Stomach smooth muscle (tissue), 2 donors: ENCODE measurements around the gene DNAJB8.

Experiments used
- H3K27ac ChIP-seq: one replicate; pipeline ENCODE4 v1.7.0; 2013; ENCODE audit warnings: mild to moderate bottlenecking, low read length, inconsistent platforms
- H3K27me3 ChIP-seq, 2 donors: one replicate each; pipeline ENCODE4 v1.7.0; 2013; ENCODE audit warnings: low read length in 2 of 2; ENCODE audit not compliant: insufficient read depth in 2 of 2, control insufficient read depth in 1 of 2
- H3K36me3 ChIP-seq, 2 donors: one replicate each; pipeline ENCODE4 v1.7.0; 2013; ENCODE audit warnings: low read length in 2 of 2; ENCODE audit not compliant: control insufficient read depth in 2 of 2, insufficient read depth in 2 of 2
- H3K4me1 ChIP-seq: one replicate; pipeline ENCODE4 v1.7.0; 2013; ENCODE audit warnings: low read length; ENCODE audit not compliant: control insufficient read depth, insufficient read depth
- H3K4me3 ChIP-seq, 2 donors: one replicate each; pipeline ENCODE4 v1.7.0; 2013; ENCODE audit warnings: low read length in 2 of 2
- H3K9ac ChIP-seq, 2 donors: one replicate each; pipeline ENCODE4 v1.7.0; 2013; ENCODE audit warnings: low read length in 2 of 2, mild to moderate bottlenecking in 1 of 2
- H3K9me3 ChIP-seq, 2 donors: one replicate each; pipeline ENCODE4 v1.7.0; 2013; ENCODE audit warnings: low read length in 2 of 2; ENCODE audit not compliant: control insufficient read depth in 2 of 2
- donor health status: healthy.
- donor health status: Pancreatic carcinoma.

The DNAJB8 gene

DNA sequence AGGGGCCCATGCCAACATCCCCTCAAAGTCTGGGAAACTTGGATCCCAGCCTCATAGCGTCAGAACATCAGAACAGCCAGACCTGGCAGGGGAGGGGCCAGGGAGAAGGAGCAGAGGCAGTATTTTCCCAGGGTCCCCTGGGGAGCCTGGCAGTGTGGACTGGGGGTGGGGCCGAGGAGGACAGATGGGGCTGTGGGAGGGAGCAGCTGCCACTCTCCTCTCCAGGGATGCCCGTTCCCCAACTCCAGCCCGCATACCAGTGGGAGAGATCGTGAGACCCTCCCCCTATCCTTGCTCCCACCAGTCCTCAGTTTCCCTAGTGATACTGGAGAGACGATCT, 6.5 kb upstream of the DNAJB8 start:
- H3K9me3 ChIP-seq, result no peaks in the 10 kb centered on the region
- H3K4me1 ChIP-seq, result no peaks in the 10 kb centered on the region
- no peak overlapping the region for H3K4me3 ChIP-seq
- peaks cover 29 to 42% of the 10 kb centered on the region in 2 donors for H3K27me3 ChIP-seq
- H3K36me3 ChIP-seq, result no peaks in the 10 kb centered on the region
- H3K9ac ChIP-seq, result no peak overlapping the region
- no peak overlapping the region for H3K27ac ChIP-seq

DNA sequence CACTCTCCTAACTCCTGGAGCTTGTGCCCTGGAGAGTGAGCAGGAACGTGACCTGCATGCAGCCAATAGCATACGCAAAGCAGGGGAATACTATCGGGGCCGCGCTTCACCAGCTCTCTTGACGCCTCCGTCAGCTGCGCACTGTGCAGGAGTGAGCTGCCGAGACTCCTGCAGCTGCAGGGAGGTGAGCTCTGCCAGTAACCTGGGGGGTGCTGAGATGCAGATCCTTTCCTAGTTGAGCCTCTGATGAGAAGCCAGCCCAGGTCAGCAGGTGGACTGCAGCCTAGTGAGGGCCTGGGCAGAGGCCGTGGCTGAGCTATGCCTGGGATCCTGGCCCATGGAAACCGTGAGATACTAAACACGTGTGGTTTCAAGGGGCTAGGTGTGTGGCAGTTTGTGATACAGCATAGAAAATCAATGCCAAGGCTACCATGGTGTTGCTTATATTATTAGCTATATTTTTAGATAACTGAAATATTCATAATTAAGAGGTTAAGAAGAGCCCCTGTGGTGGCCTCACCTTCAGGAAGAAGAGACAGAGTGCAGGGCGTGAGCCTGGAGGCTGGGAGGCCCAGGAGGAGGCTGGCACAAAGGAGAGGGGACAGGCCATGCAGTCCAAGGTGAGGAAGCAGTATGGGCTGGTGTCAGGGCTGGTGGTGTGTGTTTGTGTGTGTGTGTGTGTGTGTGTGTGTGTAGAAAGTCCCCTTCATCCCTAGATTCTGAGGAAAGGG, 5.9 kb upstream of the DNAJB8 start:
- Histone ChIP-seq H3K36me3 (no peaks in the 10 kb centered on the region), H3K9me3 (no peaks in the 10 kb centered on the region), H3K9ac (no peak overlapping the region), H3K27me3 (peaks cover 26 to 37% of the 10 kb centered on the region in 2 donors), H3K4me1 (no peaks in the 10 kb centered on the region), H3K27ac (no peak overlapping the region), H3K4me3 (no peak overlapping the region)

DNA sequence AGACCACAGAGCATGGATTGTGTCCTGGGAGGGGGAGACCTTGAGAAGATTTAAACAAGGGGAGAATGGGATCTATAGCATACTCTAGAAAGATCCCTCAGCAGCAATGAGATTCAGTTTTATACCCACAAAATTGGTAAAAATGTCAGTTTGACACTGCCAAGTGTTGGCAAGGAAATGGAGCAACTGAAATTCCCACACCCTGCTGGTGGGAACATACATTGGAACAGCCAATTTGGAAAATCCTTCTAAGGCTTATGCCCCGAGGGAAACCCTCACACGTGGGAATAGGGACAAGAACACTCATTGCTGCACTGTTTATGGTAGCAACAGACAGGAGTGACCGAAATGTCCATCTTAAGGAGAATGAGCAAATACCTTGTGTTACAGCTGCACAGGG, 5.0 kb upstream of the DNAJB8 start:
- Histone ChIP-seq H3K36me3 (no peaks in the 10 kb centered on the region), H3K9ac (no peak overlapping the region), H3K4me3 (no peak overlapping the region), H3K4me1 (no peaks in the 10 kb centered on the region), H3K27ac (no peak overlapping the region), H3K9me3 (no peaks in the 10 kb centered on the region), H3K27me3 (peaks cover 23 to 33% of the 10 kb centered on the region in 2 donors)

DNA sequence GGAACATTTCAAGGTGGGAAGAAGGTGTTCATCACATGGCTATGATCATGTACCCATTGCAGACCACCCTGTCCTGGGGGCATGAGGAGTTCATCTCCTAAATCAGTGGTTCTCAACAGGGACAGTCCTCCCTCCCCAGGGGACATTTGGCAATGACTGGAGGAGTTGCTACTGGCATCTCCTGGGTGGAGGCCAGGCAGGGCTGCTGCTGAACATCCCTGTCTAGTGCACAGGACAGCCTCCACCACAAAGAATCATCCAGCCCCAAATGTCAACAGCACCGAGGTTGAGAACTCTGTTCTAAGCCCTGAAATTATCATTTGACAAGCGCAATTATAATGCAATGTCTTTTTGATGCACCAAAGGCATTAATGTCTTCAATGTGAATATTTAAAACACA, 4.4 kb upstream of the DNAJB8 start:
- Histone ChIP-seq H3K27me3 (peaks cover 24 to 31% of the 10 kb centered on the region in 2 donors), H3K4me1 (no peaks in the 10 kb centered on the region), H3K4me3 (no peak overlapping the region), H3K36me3 (no peaks in the 10 kb centered on the region), H3K27ac (no peak overlapping the region), H3K9me3 (no peaks in the 10 kb centered on the region), H3K9ac (no peak overlapping the region)

DNA sequence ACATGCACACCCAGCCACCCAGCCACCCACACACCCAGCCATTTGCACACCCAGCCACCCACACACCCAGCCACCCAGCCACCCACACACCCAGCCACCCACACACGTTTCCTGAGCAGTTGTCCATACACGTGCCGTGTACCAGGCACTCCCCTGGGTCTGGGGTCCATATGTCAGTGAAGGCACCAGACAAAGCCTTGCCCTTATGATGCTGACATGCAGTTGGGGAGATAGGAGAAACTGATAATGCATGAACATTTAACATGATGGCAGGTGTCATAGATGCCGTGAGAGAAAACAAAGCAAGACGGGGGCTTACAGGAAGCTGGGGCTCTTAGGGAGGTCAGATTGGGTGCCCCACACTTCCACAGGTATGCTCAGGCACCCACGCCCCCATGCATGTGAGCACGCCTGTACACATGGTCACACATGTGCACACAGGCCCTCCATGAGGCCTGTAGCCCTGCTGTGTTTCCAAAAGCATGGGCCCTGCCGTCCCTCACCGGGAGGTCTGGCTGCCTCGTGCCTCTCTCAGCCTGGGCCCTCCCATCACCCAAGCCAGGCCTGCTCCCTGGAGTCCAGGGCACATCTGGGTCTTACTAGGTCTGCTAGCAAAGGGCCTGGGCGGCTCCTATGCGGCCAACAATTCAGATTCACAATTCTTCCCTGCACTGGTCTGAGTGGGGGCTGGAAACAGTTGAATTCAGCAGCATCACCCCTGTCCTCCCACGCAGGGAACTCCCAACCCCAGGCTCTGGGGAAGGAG, 3.6 kb upstream of the DNAJB8 start:
- H3K36me3 ChIP-seq, result no peaks in the 10 kb centered on the region
- peaks cover 29 to 33% of the 10 kb centered on the region in 2 donors for H3K27me3 ChIP-seq
- H3K9ac ChIP-seq, result no peak overlapping the region
- no peak overlapping the region for H3K27ac ChIP-seq
- no peaks in the 10 kb centered on the region for H3K4me1 ChIP-seq
- no peaks in the 10 kb centered on the region for H3K9me3 ChIP-seq
- no peak overlapping the region for H3K4me3 ChIP-seq

DNA sequence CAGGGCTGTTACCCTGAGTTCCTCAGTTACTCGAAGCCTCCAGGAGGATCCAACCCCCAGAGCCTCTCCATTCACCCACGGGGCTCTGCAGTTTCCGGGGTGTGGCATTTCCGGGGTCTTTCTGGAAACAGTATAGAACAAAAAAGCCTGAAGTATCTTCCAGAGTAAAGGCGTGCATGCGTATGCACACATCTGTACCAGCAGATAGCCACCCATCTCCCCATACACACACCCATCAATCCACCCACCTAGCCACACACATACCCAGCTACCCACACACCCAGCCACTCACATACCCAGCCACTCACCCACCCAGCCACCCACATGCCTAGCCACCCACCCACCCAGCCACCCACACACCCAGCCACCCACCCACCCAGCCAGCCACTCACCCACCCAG, 2.9 kb upstream of the DNAJB8 start:
- H3K4me1 ChIP-seq, result no peaks in the 10 kb centered on the region
- peaks cover 29 to 33% of the 10 kb centered on the region in 2 donors for H3K27me3 ChIP-seq
- H3K27ac ChIP-seq, result no peak overlapping the region
- H3K36me3 ChIP-seq, result no peaks in the 10 kb centered on the region
- no peak overlapping the region for H3K4me3 ChIP-seq
- H3K9me3 ChIP-seq, result no peaks in the 10 kb centered on the region
- H3K9ac ChIP-seq, result no peak overlapping the region

DNA sequence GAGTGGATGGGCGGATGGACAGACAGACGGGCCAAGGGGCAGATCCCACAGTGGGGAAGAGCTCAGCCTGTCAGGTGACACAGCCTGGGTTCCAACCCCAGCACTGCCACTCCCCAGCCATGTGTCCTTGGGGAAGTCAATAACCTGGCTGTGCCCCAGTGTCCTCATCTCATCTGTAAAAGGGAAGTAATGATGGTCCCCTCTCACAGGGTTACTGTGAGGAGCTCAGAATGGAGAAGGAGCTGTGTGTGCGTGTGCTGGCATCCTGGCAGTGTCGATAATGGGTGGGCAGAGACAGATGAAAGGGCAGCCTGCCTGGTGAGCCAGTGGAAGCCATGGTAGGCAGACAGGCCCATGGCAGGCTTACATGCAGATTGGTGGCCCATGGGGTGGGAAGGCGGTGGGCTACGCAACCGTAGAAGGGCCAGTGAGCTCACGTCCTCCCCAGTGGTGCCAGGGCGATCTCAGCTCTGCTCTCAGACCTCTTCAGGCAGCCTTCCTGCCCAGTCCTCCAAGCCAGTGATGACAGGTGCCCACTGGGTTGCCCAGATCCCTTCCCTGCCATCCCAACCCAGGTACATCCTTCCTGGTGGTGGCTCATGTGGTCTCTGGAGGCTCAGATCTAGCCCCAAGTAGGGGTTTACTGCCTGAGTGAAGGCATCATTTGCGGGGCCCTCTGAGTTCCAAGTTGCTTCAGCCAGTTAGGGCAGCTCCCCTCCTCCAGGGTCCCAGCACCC, 2.3 kb upstream of the DNAJB8 start:
- H3K4me1 ChIP-seq, result no peaks in the 10 kb centered on the region
- peaks cover 29 to 33% of the 10 kb centered on the region in 2 donors for H3K27me3 ChIP-seq
- no peak overlapping the region for H3K9ac ChIP-seq
- H3K36me3 ChIP-seq, result no peaks in the 10 kb centered on the region
- no peaks in the 10 kb centered on the region for H3K9me3 ChIP-seq
- no peak overlapping the region for H3K27ac ChIP-seq
- no peak overlapping the region for H3K4me3 ChIP-seq

DNA sequence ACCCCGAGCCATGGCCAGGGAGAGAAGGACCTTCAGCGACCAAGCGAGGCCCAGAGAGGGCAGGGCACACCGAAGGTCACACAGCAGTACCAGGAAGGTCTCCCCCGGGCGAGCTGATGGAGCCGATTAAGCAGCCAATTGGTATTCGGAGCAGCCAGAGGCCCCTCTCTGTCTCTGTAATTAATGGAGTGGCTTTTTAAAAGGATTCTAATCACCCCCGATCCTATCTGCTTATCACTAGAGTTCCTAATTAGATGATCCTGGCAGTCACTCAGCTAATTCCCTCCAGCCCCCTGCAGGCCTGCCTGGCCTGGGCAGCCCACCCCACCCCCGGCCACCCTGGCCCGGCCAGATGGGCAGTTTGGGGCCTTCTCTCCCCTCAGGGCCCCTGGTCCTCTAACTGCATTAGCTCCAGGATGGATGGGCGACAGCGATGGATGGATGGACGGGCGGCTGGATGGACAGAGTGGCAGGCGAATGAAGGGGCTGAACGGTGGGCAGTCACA, 1.6 kb upstream of the DNAJB8 start:
- no peaks in the 10 kb centered on the region for H3K36me3 ChIP-seq
- no peaks in the 10 kb centered on the region for H3K9me3 ChIP-seq
- no peak overlapping the region for H3K9ac ChIP-seq
- no peaks in the 10 kb centered on the region for H3K4me1 ChIP-seq
- no peak overlapping the region for H3K27ac ChIP-seq
- peaks cover 28 to 30% of the 10 kb centered on the region in 2 donors for H3K27me3 ChIP-seq
- no peak overlapping the region for H3K4me3 ChIP-seq

DNA sequence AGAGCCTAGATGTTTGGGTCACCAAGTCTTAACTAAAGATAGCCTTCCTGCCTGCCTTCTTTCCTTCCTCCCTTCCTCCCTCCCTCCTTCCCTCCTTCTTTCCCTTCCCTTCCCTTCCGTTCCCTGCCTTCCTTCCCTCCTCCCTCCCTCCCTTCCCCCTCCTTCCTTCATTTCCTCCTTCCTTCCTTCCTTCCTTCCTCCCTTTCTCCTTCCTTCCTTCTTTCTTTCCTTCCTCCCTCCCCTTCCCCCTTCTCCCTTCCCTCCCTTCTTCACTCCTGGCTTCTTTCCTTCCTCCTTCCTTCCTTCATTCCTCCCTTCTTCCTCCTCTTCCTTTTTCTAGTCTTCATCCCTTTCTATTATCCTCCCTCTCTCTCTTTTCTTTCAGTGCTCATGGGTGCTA, 2.0 kb downstream of the DNAJB8 start:
- Histone ChIP-seq H3K27me3 (peaks cover 12 to 13% of the 10 kb centered on the region in 2 donors), H3K4me3 (no peak overlapping the region)

DNA sequence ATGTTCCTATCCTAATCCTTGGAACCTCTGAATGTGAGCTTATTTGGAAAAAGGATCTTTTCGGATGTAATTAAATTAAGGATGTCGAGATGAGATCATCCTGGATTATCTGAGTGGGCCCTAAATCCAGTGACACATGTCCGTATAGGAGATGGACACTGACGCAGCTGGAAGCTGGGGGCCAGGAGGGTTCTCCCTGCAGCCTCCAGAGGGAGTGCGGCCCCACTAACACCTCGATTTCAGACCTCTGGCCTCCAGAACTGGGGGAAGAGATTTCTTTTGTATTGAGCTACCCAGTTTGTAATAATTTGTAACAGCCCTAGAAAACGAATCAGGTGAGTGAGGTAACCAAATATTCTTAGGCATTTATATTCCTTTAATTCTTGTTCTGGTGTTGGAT, 2.5 kb downstream of the DNAJB8 start:
- H3K9ac ChIP-seq, result no peak overlapping the region
- H3K9me3 ChIP-seq, result no peaks in the 10 kb centered on the region
- no peak overlapping the region for H3K4me3 ChIP-seq
- no peaks in the 10 kb centered on the region for H3K4me1 ChIP-seq
- peaks cover 12 to 13% of the 10 kb centered on the region in 2 donors for H3K27me3 ChIP-seq
- no peak overlapping the region for H3K27ac ChIP-seq
- H3K36me3 ChIP-seq, result no peaks in the 10 kb centered on the region

More for the DNA sequence above, 2.0 kb downstream of the DNAJB8 start:
- H3K4me1 ChIP-seq, result no peaks in the 10 kb centered on the region
- no peaks in the 10 kb centered on the region for H3K36me3 ChIP-seq
- no peaks in the 10 kb centered on the region for H3K9me3 ChIP-seq
- H3K9ac ChIP-seq, result no peak overlapping the region
- H3K27ac ChIP-seq, result no peak overlapping the region
